ENCODE results near the gene LRMDA.

GRCh38 chr10:76085002-76085816 is 653.8 kb downstream of the LRMDA start:
- TF ChIP-seq CTCF (IDR thresholded peaks at IDR 0.05) (no peak), POLR2A (IDR thresholded peaks at IDR 0.05) (no peak)
